ENCODE data around the gene PEMT. TPM values are rescaled to one million over a fixed set of nuclear protein-coding genes. Genes with fewer than 3 reads are reported as not detected.

Gene PEMT
- total and polyA plus RNA-seq, 2 of the 8 experiments (the other 6 are each of a cell fraction or from before 2014, with no cell fraction given) = 42.0 to 118 TPM

DNA sequence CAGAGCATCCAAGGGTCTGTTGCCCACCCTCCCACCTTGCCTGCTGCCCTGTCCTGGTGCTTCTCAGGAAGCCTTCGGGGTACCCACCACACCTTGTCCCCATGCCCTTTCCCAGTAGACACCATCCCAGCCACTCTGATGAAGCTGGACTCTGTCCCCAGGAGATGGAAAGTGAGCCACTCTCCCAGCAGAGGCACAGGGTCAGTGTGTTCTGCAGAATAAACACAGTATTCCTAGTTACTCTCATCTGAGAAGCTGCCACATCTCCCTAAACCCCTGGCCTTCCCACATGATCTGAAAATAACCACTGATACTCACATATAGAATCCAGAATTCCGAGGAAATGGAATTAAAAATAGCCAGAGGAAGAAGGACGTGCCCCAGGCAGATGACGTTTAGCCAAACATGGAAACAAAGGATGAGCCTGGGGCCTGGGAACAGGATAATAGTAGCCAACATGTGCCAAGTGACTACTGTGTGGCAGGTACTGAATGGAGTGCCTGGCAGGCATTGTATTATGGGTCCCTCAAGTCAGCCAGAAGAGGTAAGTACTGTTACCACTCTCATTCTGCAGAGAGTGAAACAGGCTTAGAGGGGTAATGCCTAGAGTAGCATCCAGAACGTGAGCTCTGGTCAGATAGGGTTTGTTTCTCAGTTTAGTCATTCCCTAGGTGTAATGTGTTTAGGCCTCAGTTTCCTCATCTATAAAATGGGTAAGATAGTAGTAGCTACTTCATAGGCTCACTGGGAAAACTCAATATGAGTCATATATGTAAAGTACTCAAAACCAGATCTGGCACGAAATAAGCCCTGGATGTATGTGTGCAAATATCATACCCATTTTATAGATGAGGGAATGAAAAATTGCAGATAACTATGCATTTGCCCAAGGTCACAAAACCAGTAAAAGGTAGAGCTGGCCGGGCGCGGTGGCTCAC lies 20.8 kb upstream of the PEMT start:
- no peak overlapping the region for H2AK5ac ChIP-seq (ENCODE audit: low read depth, low read length)
- no peaks in the 10 kb centered on the region for H4K20me1 ChIP-seq (replicated peaks in 1 of 2; ENCODE audit: control insufficient read depth in 1 of 2, insufficient read depth in 2 of 2, low read length in 2 of 2)
- H2BK5ac ChIP-seq (ENCODE audit: low read depth, low read length) = peak overlapping the region; percentile 1; the same call in 1 of the 2 replicates
- H4K91ac ChIP-seq (replicated peaks; ENCODE audit: insufficient read length, low read length) = peak overlapping the region; percentile 70
- ChIA-PET POLR2A (ENCODE audit: partially characterized antibody) (interaction anchor here (0.7 to 1.7 kb wide), 2 partner anchors 21 to 117 kb away, joined by 3 to 5 read pairs; partner anchors contain the start of gene PEMT), CTCF (ENCODE audit: partially characterized antibody) (interaction anchor here (0.7 to 3.3 kb wide), 17 partner anchors 9 to 710 kb away, joined by 3 to 35 read pairs (median 5); partner anchors contain the start of gene RASD1)
- H2BK20ac ChIP-seq (ENCODE audit: low read length) = peak overlapping the region; percentile 89; the same call in 1 of the 2 replicates
- H3K36me3 ChIP-seq (ENCODE audit: control insufficient read depth in 2 of 4, insufficient read depth in 4 of 4, low read length in 3 of 4) = no peaks in the 10 kb centered on the region
- H4K8ac ChIP-seq (ENCODE audit: extremely low read depth, insufficient read depth, low read length) = no peak overlapping the region
- H4K5ac ChIP-seq (ENCODE audit: insufficient read length, low read depth, low read length) = peak overlapping the region; percentile 27
- no peak overlapping the region for H3K9ac ChIP-seq (replicated peaks in 1 of 4; ENCODE audit: extremely low read depth in 1 of 4, low read depth in 3 of 4, low read length in 3 of 4)
- peaks cover 0 to 3% (median under 1%) of the 10 kb centered on the region in 4 experiments; a peak in 4 of 7 replicates for H3K4me1 ChIP-seq (replicated peaks in 1 of 4; ENCODE audit: control insufficient read depth in 3 of 4, insufficient read depth in 4 of 4, low read length in 3 of 4)
- no peak overlapping the region; a peak in 1 of 4 replicates for H3K4me2 ChIP-seq (ENCODE audit: insufficient read depth in 1 of 2, low read depth in 2 of 2, low read length in 2 of 2)
- H3K23ac ChIP-seq (ENCODE audit: insufficient read length) = no peak overlapping the region
- H3K56ac ChIP-seq (replicated peaks; ENCODE audit: insufficient read length, low read depth, low read length) = no peak overlapping the region
- H3K9me3 ChIP-seq (ENCODE audit: insufficient read depth in 2 of 2, low read depth in 1 of 2, low read length in 1 of 2) = peaks cover 3 to 7% of the 10 kb centered on the region in 2 experiments; a peak in 2 of 4 replicates
- no peaks in the 10 kb centered on the region for H3K79me2 ChIP-seq (ENCODE audit: control insufficient read depth in 1 of 2, insufficient read depth in 2 of 2, low read length in 2 of 2)
- peak overlapping the region; percentile 3 for H2BK120ac ChIP-seq (replicated peaks; ENCODE audit: low read depth, low read length)
- FAIRE-seq (no peak), DNase-seq (ENCODE audit: low read depth in 1 of 2, low spot score in 2 of 2) (no peak)
- no peak overlapping the region for H3K14ac ChIP-seq (ENCODE audit: insufficient read length)
- no peak overlapping the region for H3K4ac ChIP-seq (replicated peaks; ENCODE audit: insufficient read length, low read depth, low read length)
- WGBS, 2 experiments (ENCODE audit: extremely low coverage in 1 of 2, insufficient coverage in 1 of 2, insufficient read length in 1 of 2, insufficient replicate concordance in 2 of 2, low coverage in 1 of 2, low lambda C conversion rate in 2 of 2, missing lambda C conversion rate in 1 of 2) = 87% methylated on average over 8 of the region's 9 CpGs; no CpG with 5 or more reads in 1 of the 2 experiments
- H3K18ac ChIP-seq (ENCODE audit: extremely low read depth, low read length) = peak overlapping the region; percentile 80; the same call in 1 of the 2 replicates
- H2BK12ac ChIP-seq (ENCODE audit: low read depth, low read length) = peak overlapping the region; percentile 64; the same call in 1 of the 2 replicates
- H3K79me1 ChIP-seq (ENCODE audit: low read depth, low read length) = no peaks in the 10 kb centered on the region
- no peak overlapping the region for H3K4me3 ChIP-seq (ENCODE audit: extremely low read depth in 1 of 4, insufficient read depth in 2 of 4, low read depth in 3 of 4, low read length in 4 of 4)
- no peaks in the 10 kb centered on the region for H3K23me2 ChIP-seq (ENCODE audit: low read depth, low read length)
- H2AFZ ChIP-seq (ENCODE audit: low read length) = no peak overlapping the region
- H3K27me3 ChIP-seq (replicated peaks in 1 of 4; ENCODE audit: control insufficient read depth in 3 of 4, extremely low read depth in 1 of 4, insufficient read depth in 3 of 4, low read length in 3 of 4) = no peaks in the 10 kb centered on the region
- H2BK15ac ChIP-seq (ENCODE audit: low read length) = peak overlapping the region; percentile 36; the same call in 1 of the 2 replicates
- no peak overlapping the region for H3K27ac ChIP-seq (ENCODE audit: low read depth, low read length)
- no peak for TF ChIP-seq RFX5 (IDR thresholded peaks at IDR 0.05; ENCODE audit: borderline replicate concordance, low read depth, low read length)
- 0 out of 2 replicates have a peak, but pooled peaks have one; percentile 40 for TF ChIP-seq KDM1A (IDR thresholded peaks at IDR 0.05; ENCODE audit: borderline replicate concordance, low read length)

Measured in H1 (cell line).